AG08396 (cell line): ENCODE data around the gene PITPNM1.

ENCODE experiments used
- DNase-seq: peaks from one replicate; pipeline ENCODE4 v3.0.0; 2012; ENCODE audit warnings: low spot score, mixed read lengths

The PITPNM1 gene

GRCh38 chr11:67503119-67504004, 1.8 kb downstream of the PITPNM1 start:
- no peak for DNase-seq

- no peak for DNase-seq
Measured at GRCh38 chr11:67502328-67502979, 2.7 kb downstream of the PITPNM1 start.

GRCh38 chr11:67501854-67502253, 3.3 kb downstream of the PITPNM1 start:
- DNase-seq = no peak

GRCh38 chr11:67500831-67501715, 4.1 kb downstream of the PITPNM1 start:
- no peak for DNase-seq

GRCh38 chr11:67500484-67500821, 4.7 kb downstream of the PITPNM1 start:
- DNase-seq = no peak

GRCh38 chr11:67499808-67500483, 5.2 kb downstream of the PITPNM1 start:
- DNase-seq = no peak

- no peak for DNase-seq
Measured at GRCh38 chr11:67498544-67498972, 6.6 kb downstream of the PITPNM1 start.

GRCh38 chr11:67497656-67498291, 7.4 kb downstream of the PITPNM1 start:
- DNase-seq = no peak

- DNase-seq = no peak
Measured at GRCh38 chr11:67496113-67496512, 9.1 kb downstream of the PITPNM1 start.

- DNase-seq = no peak
Measured at GRCh38 chr11:67495234-67496005, 9.7 kb downstream of the PITPNM1 start.

- DNase-seq = no peak
Measured at GRCh38 chr11:67494371-67495233, 10.6 kb downstream of the PITPNM1 start.

- DNase-seq = no peak
Measured at GRCh38 chr11:67493548-67494370, 11.4 kb downstream of the PITPNM1 start.

GRCh38 chr11:67492801-67493547, 12.2 kb downstream of the PITPNM1 start:
- no peak for DNase-seq

- no peak for DNase-seq
Measured at GRCh38 chr11:67492069-67492727, 13.0 kb downstream of the PITPNM1 start.

GRCh38 chr11:67491276-67492068, 13.7 kb downstream of the PITPNM1 start:
- DNase-seq = no peak

GRCh38 chr11:67490727-67491065, 14.5 kb downstream of the PITPNM1 start:
- no peak for DNase-seq
